NCI-H82 treated with DMSO at 0.1 percent for 48 hours (cell line): ENCODE data around the gene IQGAP2.

Source experiments
- DNase-seq: peaks from one replicate; lab custom pipeline; 2025; ENCODE audit not compliant: unreplicated experiment; lab: John Stamatoyannopoulos, UW

Gene IQGAP2

GRCh38 chr5:76475385-76475784, 72.3 kb downstream of the IQGAP2 start:
- DNase-seq, result no peak

- DNase-seq, result no peak
Observed at GRCh38 chr5:76475936-76476335, 72.9 kb downstream of the IQGAP2 start.

GRCh38 chr5:76476474-76477038, 73.5 kb downstream of the IQGAP2 start:
- DNase-seq, result no peak

- DNase-seq, result no peak
Observed at GRCh38 chr5:76477061-76477460, 74.0 kb downstream of the IQGAP2 start.

GRCh38 chr5:76477571-76477970, 74.5 kb downstream of the IQGAP2 start:
- DNase-seq, result no peak

- no peak for DNase-seq
Observed at GRCh38 chr5:76479281-76479680, 76.2 kb downstream of the IQGAP2 start.

GRCh38 chr5:76479973-76480667, 77.0 kb downstream of the IQGAP2 start:
- no peak for DNase-seq

- no peak for DNase-seq
Observed at GRCh38 chr5:76482984-76483383, 79.9 kb downstream of the IQGAP2 start.

- DNase-seq, result no peak
Observed at GRCh38 chr5:76483433-76483832, 80.3 kb downstream of the IQGAP2 start.

- DNase-seq, result no peak
Observed at GRCh38 chr5:76483881-76484280, 80.8 kb downstream of the IQGAP2 start.

- no peak for DNase-seq
Observed at GRCh38 chr5:76485511-76485910, 82.4 kb downstream of the IQGAP2 start.

- no peak for DNase-seq
Observed at GRCh38 chr5:76487386-76487785, 84.3 kb downstream of the IQGAP2 start.

GRCh38 chr5:76487821-76488220, 84.7 kb downstream of the IQGAP2 start:
- DNase-seq, result peak; percentile 15

- DNase-seq, result no peak
Observed at GRCh38 chr5:76488969-76489368, 85.9 kb downstream of the IQGAP2 start.

- no peak for DNase-seq
Observed at GRCh38 chr5:76489877-76490688, 87.0 kb downstream of the IQGAP2 start.

- no peak for DNase-seq
Observed at GRCh38 chr5:76490960-76491359, 87.9 kb downstream of the IQGAP2 start.

- DNase-seq, result no peak
Observed at GRCh38 chr5:76492819-76493189, 89.7 kb downstream of the IQGAP2 start.

GRCh38 chr5:76493190-76493837, 90.2 kb downstream of the IQGAP2 start:
- DNase-seq, result no peak

- DNase-seq, result no peak
Observed at GRCh38 chr5:76494201-76494600, 91.1 kb downstream of the IQGAP2 start.

GRCh38 chr5:76495870-76496269, 92.8 kb downstream of the IQGAP2 start:
- DNase-seq, result no peak

GRCh38 chr5:76497065-76497460, 94.0 kb downstream of the IQGAP2 start:
- DNase-seq, result no peak
